OCI-LY1 (cell line): ENCODE data around the gene C1orf87.

Experiments
- H2AFZ ChIP-seq: fragments of 200-600 bp; sonication (generic), shearing (Covaris generic); 2 replicates; pipeline ENCODE4 v1.6.0; 2014; ENCODE audit warnings: antibody characterized with exemption, mild to moderate bottlenecking, low read length
- H3F3A ChIP-seq: fragments of 200-600 bp; sonication (generic), shearing (Covaris generic); 2 replicates; pipeline ENCODE4 v1.6.0; 2014; ENCODE audit warnings: mild to moderate bottlenecking, antibody characterized with exemption, low read length, moderate library complexity; ENCODE audit not compliant: insufficient read depth
- H3K27ac ChIP-seq: fragments of 200-600 bp; sonication (generic); 2 replicates; pipeline ENCODE4 v1.5.1; 2014; ENCODE audit warnings: low read length, mixed run types, mild to moderate bottlenecking, low read depth; ENCODE audit not compliant: poor library complexity, severe bottlenecking
- H3K27me3 ChIP-seq: fragments of 200-600 bp; sonication (generic); 2 replicates; pipeline ENCODE4 v1.6.0; 2014; ENCODE audit warnings: antibody characterized with exemption, mild to moderate bottlenecking, low read length, moderate library complexity; ENCODE audit not compliant: insufficient read depth
- H3K36me3 ChIP-seq: fragments of 200-600 bp; sonication (generic); 2 replicates; pipeline ENCODE4 v1.6.1; 2014; ENCODE audit warnings: mild to moderate bottlenecking, antibody characterized with exemption, low read length, moderate library complexity, mixed read lengths; ENCODE audit not compliant: insufficient read depth
- H3K4me1 ChIP-seq: fragments of 200-600 bp; sonication (generic); 2 replicates; pipeline ENCODE4 v1.5.1; 2014; ENCODE audit warnings: mild to moderate bottlenecking, low read length, moderate library complexity; ENCODE audit not compliant: insufficient read depth, severe bottlenecking
- H3K4me2 ChIP-seq: fragments of 200-600 bp; sonication (generic), shearing (Covaris generic); 2 replicates; pipeline ENCODE4 v1.6.1; 2014; ENCODE audit warnings: low read length
- H3K4me3 ChIP-seq: fragments of 200-600 bp; sonication (generic); 2 replicates; pipeline ENCODE4 v1.5.1; 2014; ENCODE audit warnings: low read length, low read depth, mild to moderate bottlenecking, mixed read lengths; ENCODE audit not compliant: poor library complexity, severe bottlenecking
- H3K79me2 ChIP-seq: fragments of 200-600 bp; shearing (Covaris generic); 2 replicates; pipeline ENCODE4 v1.6.1; 2016; ENCODE audit warnings: mixed run types, low read length, mixed read lengths; ENCODE audit not compliant: insufficient read depth
- H3K9ac ChIP-seq: fragments of 200-600 bp; sonication (generic), shearing (Covaris generic); 2 replicates; pipeline ENCODE4 v1.6.1; 2014; ENCODE audit warnings: mild to moderate bottlenecking, low read length, mixed read lengths
- H3K9me2 ChIP-seq: fragments of 200-600 bp; sonication (generic), shearing (Covaris generic); 2 replicates; pipeline ENCODE4 v1.6.1; 2014; ENCODE audit warnings: low read depth, mild to moderate bottlenecking, low read length, mixed read lengths
- H3K9me3 ChIP-seq: fragments of 200-600 bp; shearing (Covaris generic); 2 replicates; pipeline ENCODE4 v1.6.1; 2014; ENCODE audit warnings: low read length, mixed read lengths
- H4K20me1 ChIP-seq: fragments of 200-600 bp; sonication (generic), shearing (Covaris generic); 2 replicates; pipeline ENCODE4 v1.6.0; 2016; ENCODE audit warnings: mild to moderate bottlenecking, low read length; ENCODE audit not compliant: insufficient read depth
- CTCF ChIP-seq: fragments of 200-600 bp; sonication (generic), shearing (Covaris generic); IDR thresholded peaks from 2 replicates; pipeline ENCODE4 v1.5.1; 2017; ENCODE audit warnings: mild to moderate bottlenecking, antibody characterized with exemption, low read length, moderate library complexity, mixed read lengths
- EZH2 ChIP-seq: fragments of 200-600 bp; sonication (generic), shearing (Covaris generic); IDR thresholded peaks from 2 replicates; pipeline ENCODE4 v1.8.0; 2017; ENCODE audit warnings: borderline replicate concordance, mixed run types, mild to moderate bottlenecking, antibody characterized with exemption, low read length, moderate library complexity, mixed read lengths

Gene C1orf87

GRCh38 chr1:60063561-60063960 is 10.0 kb downstream of the C1orf87 start:
- TF ChIP-seq CTCF, result no peak
- TF ChIP-seq EZH2, result no peak
- H3K27me3 ChIP-seq, result no peaks in the 10 kb centered on the region

GRCh38 chr1:60059468-60059867 is 14.1 kb downstream of the C1orf87 start:
- Histone ChIP-seq H3K27ac (no peak overlapping the region), H3K27me3 (no peaks in the 10 kb centered on the region), H3K79me2 (no peaks in the 10 kb centered on the region), H3K9me3 (no peaks in the 10 kb centered on the region), H3K4me3 (no peak overlapping the region), H2AFZ (no peak overlapping the region), H3K4me2 (no peak overlapping the region), H4K20me1 (no peaks in the 10 kb centered on the region), H3K9ac (no peak overlapping the region), H3K4me1 (no peaks in the 10 kb centered on the region), H3K36me3 (no peaks in the 10 kb centered on the region), H3F3A (no peaks in the 10 kb centered on the region), H3K9me2 (no peaks in the 10 kb centered on the region)
- no peak for TF ChIP-seq EZH2
- no peak for TF ChIP-seq CTCF

More at GRCh38 chr1:60063561-60063960, 10.0 kb downstream of the C1orf87 start:
- Histone ChIP-seq H3K4me1 (no peaks in the 10 kb centered on the region), H3F3A (no peaks in the 10 kb centered on the region), H4K20me1 (no peaks in the 10 kb centered on the region), H2AFZ (no peak overlapping the region), H3K27ac (no peak overlapping the region), H3K79me2 (no peaks in the 10 kb centered on the region), H3K4me2 (no peak overlapping the region), H3K9me2 (no peaks in the 10 kb centered on the region), H3K9ac (no peak overlapping the region), H3K36me3 (no peaks in the 10 kb centered on the region), H3K9me3 (no peaks in the 10 kb centered on the region), H3K4me3 (no peak overlapping the region)

DNA sequence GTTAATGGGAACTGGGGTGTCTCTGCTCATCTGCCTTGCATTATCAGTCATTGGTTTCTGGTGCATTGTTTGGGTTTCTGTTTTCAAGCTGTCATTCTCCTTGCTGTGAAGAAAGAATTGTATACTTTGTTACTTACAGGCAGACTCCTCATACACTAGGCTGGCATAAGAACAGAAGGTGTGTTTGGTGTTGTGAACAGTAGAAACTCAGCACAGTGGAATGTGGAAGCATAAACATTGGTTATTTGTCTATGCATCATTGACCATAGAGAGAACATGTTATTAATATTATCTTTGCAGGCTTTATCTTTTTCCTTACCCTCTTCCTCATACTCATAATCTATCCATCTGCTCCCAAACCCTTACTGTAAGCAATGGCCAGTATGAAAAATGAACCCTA is 18.2 kb downstream of the C1orf87 start:
- Histone ChIP-seq H3K4me2 (no peak overlapping the region), H3K27ac (no peak overlapping the region), H4K20me1 (no peaks in the 10 kb centered on the region), H3K79me2 (no peaks in the 10 kb centered on the region), H3K4me1 (no peaks in the 10 kb centered on the region), H2AFZ (no peak overlapping the region), H3F3A (no peaks in the 10 kb centered on the region), H3K27me3 (no peaks in the 10 kb centered on the region), H3K36me3 (no peaks in the 10 kb centered on the region), H3K9me3 (no peaks in the 10 kb centered on the region), H3K4me3 (no peak overlapping the region), H3K9me2 (no peaks in the 10 kb centered on the region), H3K9ac (no peak overlapping the region)
- TF ChIP-seq EZH2 (no peak), CTCF (no peak)
